HG02623 (cell line): Measurements from ENCODE around the gene ARRDC1.
A peak's percentile ranks its signal among the peaks of the same experiment; 100 is the strongest.
"Not testable (repeated sequence)": the region's sequence is repeated elsewhere in the genome, so short reads cannot be mapped to it uniquely, and the experiment has no call there.

Source experiments
- ATAC-seq: cut with Tn5 transposase; IDR thresholded peaks from one replicate; pipeline ENCODE4 v1.9.1; 2021; ENCODE audit warnings: moderate library complexity; ENCODE audit not compliant: unreplicated experiment

ARRDC1 gene

DNA sequence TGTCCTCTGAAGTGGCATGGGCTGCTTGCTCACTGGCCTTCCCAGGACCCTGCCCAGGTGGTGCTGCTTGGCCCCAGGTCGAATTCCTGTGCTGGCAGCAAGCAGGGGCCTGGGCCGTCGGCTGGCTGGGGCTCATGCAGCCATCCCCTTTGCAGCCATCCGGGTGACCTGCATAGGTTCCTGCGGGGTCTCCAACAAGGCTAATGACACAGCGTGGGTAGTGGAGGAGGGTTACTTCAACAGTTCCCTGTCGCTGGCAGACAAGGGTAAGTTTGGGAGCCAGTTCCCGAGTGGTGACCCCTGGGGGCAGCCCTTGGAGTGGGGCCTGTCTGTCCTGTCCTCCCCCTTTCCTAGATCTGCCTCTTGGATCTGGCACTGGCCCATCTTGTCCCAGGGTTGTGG, 7.3 kb downstream of the ARRDC1 start:
- no peak for ATAC-seq

GRCh38 chr9:137613259-137613658, 7.8 kb downstream of the ARRDC1 start:
- ATAC-seq, result no peak

- ATAC-seq, result no peak
Measured at GRCh38 chr9:137613738-137614523, 8.4 kb downstream of the ARRDC1 start.

DNA sequence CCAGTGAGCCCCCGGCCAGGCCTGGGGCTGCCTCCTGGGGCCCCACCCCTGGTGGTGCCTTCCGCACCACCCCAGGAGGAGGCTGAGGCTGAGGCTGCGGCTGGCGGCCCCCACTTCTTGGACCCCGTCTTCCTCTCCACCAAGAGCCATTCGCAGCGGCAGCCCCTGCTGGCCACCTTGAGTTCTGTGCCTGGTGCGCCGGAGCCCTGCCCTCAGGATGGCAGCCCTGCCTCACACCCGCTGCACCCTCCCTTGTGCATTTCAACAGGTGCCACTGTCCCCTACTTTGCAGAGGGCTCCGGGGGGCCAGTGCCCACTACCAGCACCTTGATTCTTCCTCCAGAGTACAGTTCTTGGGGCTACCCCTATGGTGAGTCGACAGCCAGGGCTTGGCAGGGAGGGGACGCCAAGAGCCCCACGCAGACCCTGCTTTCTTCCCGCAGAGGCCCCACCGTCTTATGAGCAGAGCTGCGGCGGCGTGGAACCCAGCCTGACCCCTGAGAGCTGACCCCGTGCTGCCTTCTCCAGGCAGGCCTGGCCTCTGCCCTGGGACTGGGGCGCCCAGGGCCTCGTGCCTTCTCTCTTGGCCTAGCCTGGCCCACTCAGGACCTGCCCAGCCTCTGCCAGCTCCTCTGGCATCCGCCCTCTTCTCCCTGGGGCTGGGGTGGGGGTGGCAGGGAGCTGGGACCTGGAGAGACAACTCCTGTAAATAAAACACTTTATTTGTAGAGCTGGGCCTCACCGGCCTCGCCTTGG, 9.3 kb downstream of the ARRDC1 start:
- ATAC-seq, result no peak

GRCh38 chr9:137615387-137615871, 9.9 kb downstream of the ARRDC1 start:
- no peak for ATAC-seq

- peak; percentile 70 for ATAC-seq
Measured at GRCh38 chr9:137618105-137619067, 12.9 kb downstream of the ARRDC1 start, which contains the start of gene EHMT1. TSS of gene EHMT1 (plus strand) at chr9:137619005. CDS start at chr9:137619029, 24 bp downstream.

- peak; percentile 30 for ATAC-seq
Measured at GRCh38 chr9:137619240-137620047, 14.0 kb downstream of the ARRDC1 start.

DNA sequence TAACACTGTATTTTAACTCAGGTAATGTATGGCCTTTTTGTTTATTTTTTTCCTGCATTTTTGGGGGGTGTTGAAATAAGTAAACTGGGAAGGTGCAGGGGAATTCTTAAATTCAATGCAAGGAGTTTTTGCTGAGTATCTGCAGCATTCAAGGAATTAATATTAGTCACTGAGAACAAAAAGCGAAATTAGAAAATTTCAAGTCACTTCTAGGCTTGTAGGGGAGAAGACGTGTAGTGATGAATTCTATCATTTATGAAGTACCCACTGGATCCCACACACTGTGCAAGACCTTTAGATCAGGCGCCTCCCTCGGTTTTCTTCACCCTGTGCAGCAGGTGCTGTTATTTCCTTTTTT, 14.5 kb downstream of the ARRDC1 start:
- ATAC-seq, result no peak

GRCh38 chr9:137620581-137620980, 15.1 kb downstream of the ARRDC1 start:
- ATAC-seq, result no peak

DNA sequence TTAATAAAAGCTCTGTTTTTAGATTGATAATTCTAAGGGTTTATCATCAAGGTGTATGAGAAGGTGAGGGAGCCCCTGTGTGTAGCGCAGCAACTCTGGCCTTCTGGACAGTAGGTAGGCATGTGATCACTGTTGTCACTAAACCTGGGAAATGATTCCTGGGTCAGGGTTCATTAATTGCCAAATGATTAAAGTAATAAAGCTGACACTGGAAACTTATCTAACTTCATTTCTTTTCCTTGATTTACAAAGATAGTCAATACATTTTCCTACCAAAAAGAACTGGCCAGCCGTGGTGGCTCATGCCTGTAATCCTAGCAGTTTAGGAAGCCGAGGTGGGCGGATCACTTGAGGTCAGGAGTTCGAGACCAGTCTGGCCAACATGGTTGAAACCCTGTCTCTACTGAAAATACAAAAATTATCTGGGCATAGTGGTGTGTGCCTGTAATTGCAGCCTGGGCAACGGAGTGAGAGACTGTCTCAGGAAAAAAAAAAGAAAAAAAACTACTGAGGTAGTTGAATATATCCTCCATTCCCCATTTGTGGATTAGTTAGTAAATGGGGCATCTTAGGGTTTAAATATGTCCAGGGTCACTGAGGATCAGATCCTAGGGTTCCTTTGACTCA, 15.8 kb downstream of the ARRDC1 start:
- no peak for ATAC-seq

GRCh38 chr9:137622211-137622610, 16.7 kb downstream of the ARRDC1 start:
- not testable (repeated sequence) for ATAC-seq

- no peak for ATAC-seq
Measured at GRCh38 chr9:137626464-137626863, 21.0 kb downstream of the ARRDC1 start.

DNA sequence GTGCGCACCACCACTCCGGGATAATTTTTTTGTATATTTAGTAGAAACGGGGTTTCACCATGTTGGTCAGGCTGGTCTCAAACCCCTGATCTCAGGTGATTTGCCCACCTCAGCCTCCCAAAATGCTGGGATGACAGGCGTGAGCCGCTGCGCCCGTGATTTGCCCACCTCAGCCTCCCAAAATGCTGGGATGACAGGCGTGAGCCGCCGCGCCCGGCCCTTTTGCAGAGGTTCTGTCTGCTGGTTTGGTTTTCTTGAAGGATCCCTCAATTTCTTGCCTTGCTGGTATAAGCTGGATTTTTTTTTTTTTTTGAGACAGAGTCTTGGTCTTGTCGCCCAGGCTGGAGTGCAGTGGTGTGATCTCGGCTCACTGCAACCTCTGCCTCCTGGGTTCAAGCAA, 21.9 kb downstream of the ARRDC1 start:
- not testable (repeated sequence) for ATAC-seq

GRCh38 chr9:137630126-137630525, 24.6 kb downstream of the ARRDC1 start:
- ATAC-seq, result no peak

- ATAC-seq, result no peak
Measured at GRCh38 chr9:137630679-137631078, 25.2 kb downstream of the ARRDC1 start.

- ATAC-seq, result no peak
Measured at GRCh38 chr9:137631345-137632229, 26.1 kb downstream of the ARRDC1 start.

- ATAC-seq, result no peak
Measured at GRCh38 chr9:137632230-137633161, 27.0 kb downstream of the ARRDC1 start.

DNA sequence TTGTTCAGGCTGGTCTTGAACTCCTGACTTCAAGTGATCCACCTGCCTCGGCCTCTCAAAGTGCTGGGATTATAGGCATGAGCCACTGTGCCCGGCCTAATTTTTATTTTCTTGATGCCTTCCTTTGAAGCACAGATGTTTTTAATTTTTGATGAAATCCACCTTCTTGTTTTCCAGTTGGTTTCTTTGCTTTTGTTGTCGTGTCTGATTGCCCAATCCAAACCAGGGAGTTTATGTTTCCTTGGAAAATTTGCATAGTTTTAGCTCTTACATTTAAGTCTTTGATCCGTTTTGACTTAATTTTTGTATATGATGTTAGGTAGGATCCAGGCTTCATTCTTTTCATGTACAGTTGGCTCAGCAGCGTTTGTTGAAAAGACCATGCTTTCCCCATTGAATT, 28.5 kb downstream of the ARRDC1 start:
- no peak for ATAC-seq
